ENCODE data around the gene RNF166.

- TF ChIP-seq, protein P1, sequence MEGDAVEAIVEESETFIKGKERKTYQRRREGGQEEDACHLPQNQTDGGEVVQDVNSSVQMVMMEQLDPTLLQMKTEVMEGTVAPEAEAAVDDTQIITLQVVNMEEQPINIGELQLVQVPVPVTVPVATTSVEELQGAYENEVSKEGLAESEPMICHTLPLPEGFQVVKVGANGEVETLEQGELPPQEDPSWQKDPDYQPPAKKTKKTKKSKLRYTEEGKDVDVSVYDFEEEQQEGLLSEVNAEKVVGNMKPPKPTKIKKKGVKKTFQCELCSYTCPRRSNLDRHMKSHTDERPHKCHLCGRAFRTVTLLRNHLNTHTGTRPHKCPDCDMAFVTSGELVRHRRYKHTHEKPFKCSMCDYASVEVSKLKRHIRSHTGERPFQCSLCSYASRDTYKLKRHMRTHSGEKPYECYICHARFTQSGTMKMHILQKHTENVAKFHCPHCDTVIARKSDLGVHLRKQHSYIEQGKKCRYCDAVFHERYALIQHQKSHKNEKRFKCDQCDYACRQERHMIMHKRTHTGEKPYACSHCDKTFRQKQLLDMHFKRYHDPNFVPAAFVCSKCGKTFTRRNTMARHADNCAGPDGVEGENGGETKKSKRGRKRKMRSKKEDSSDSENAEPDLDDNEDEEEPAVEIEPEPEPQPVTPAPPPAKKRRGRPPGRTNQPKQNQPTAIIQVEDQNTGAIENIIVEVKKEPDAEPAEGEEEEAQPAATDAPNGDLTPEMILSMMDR (IDR thresholded peaks at IDR 0.05; ENCODE audit: low read depth, low read length, poor library complexity, severe bottlenecking): no peak
- no peak for TF ChIP-seq EZH2phosphoT487 (IDR thresholded peaks at IDR 0.05; ENCODE audit: borderline replicate concordance, low read length)
These were observed 54.0 kb downstream of the RNF166 start for GRCh38 chr16:88651989-88652761.

All from DOHH2 (cell line).